ENCODE results near the gene MBP. TPM values are rescaled to one million over a fixed set of nuclear protein-coding genes. Genes with fewer than 3 reads are reported as not detected.

The MBP gene
- total and polyA plus RNA-seq, 2 of the 4 experiments (the other 2 are of a cell fraction), result 0.72 to 0.90 TPM

DNA sequence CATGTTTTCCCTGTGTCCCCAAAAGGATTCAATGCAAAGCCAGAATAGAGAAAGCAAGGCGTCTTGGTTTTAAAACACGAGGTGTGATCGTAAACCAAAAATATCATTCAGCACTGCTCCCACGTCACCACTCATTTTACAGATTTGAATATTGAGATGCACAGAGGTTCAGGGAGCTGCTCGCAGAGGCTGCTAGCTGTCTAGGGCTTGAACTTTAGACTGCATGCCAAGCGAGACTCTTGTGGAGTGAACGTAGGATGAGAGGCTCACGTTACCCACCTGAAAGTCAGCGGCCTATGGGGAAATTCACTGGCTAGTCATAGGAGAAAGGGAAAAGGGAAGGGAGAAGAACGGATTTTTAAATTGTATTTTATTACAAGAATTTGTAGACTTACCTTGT is 130.1 kb downstream of the MBP start:
- Histone ChIP-seq H3K14ac (replicated peaks; ENCODE audit: low read depth, low read length) (no peak overlapping the region), H2AFZ (replicated peaks; ENCODE audit: low read length, poor library complexity) (no peak overlapping the region), H3K27ac (ENCODE audit: insufficient read depth, low read length) (no peak overlapping the region), H3K9me3 (ENCODE audit: control insufficient read depth, insufficient read depth, low read length) (no peaks in the 10 kb centered on the region), H4K5ac (ENCODE audit: low read depth, low read length) (no peak overlapping the region), H3K79me1 (ENCODE audit: low read depth in 1 of 2, low read length in 2 of 2) (no peaks in the 10 kb centered on the region), H3K56ac (ENCODE audit: extremely low read depth, insufficient read depth, low read length) (no peak overlapping the region), H3K4me3 (ENCODE audit: insufficient read depth, low read depth, low read length) (no peak overlapping the region), H3K9ac (ENCODE audit: low read depth, low read length) (no peak overlapping the region), H3K27me3 (ENCODE audit: control insufficient read depth, insufficient read depth, low read length) (peaks cover 5% of the 10 kb centered on the region), H2BK120ac (ENCODE audit: low read depth, low read length) (no peak overlapping the region), H2BK15ac (ENCODE audit: low read depth, low read length) (no peak overlapping the region), H3K4ac (ENCODE audit: low read depth, low read length) (no peak overlapping the region), H4K20me1 (ENCODE audit: insufficient read depth, low read length) (no peaks in the 10 kb centered on the region), H3K4me2 (ENCODE audit: low read depth, low read length) (no peak overlapping the region), H4K91ac (ENCODE audit: insufficient read depth, low read depth, low read length) (no peak overlapping the region), H3K9me1 (ENCODE audit: insufficient read depth, low read length) (no peaks in the 10 kb centered on the region), H2AK5ac (ENCODE audit: low read depth, low read length) (no peak overlapping the region), H3K18ac (ENCODE audit: low read depth, low read length) (no peak overlapping the region), H3K4me1 (ENCODE audit: control insufficient read depth, insufficient read depth, low read length) (peaks cover 2% of the 10 kb centered on the region; the same call in 1 of the 2 replicates), H2BK20ac (ENCODE audit: low read depth, low read length) (no peak overlapping the region), H3K36me3 (ENCODE audit: control insufficient read depth, insufficient read depth, low read length) (no peaks in the 10 kb centered on the region), H2BK5ac (ENCODE audit: low read depth, low read length, poor library complexity, severe bottlenecking) (no peak overlapping the region), H2AK9ac (replicated peaks; ENCODE audit: low read depth, low read length, poor library complexity) (no peak overlapping the region), H4K8ac (ENCODE audit: low read depth in 2 of 2, low read length in 2 of 2) (no peak overlapping the region), H3K23ac (ENCODE audit: low read depth, low read length) (no peak overlapping the region)
- no TSS peak for BruUV-seq (replicated peaks)
- ATAC-seq (ENCODE audit: low read depth), result no peak
- 88% methylated on average over 4 of the region's 10 CpGs; no CpG with 5 or more reads in 1 of the 2 experiments for WGBS, 2 experiments (ENCODE audit: extremely low coverage in 2 of 2, insufficient read length in 1 of 2)
- CTCF ChIA-PET, result interaction anchor here (0.8 kb wide), 1 partner anchor 526 kb away, joined by 3 read pairs; no protein-coding TSS in a partner anchor
- dilution Hi-C loops (cut with HindIII; ENCODE audit: low sequenced_read_pairs, unreplicated experiment), result no loop called here
- no peak for TF ChIP-seq CEBPB (IDR thresholded peaks at IDR 0.05; ENCODE audit: low read depth, low read length)
- TF ChIP-seq CHD1 (IDR thresholded peaks at IDR 0.05; ENCODE audit: low read depth, low read length), result no peak
- TF ChIP-seq, protein P1, sequence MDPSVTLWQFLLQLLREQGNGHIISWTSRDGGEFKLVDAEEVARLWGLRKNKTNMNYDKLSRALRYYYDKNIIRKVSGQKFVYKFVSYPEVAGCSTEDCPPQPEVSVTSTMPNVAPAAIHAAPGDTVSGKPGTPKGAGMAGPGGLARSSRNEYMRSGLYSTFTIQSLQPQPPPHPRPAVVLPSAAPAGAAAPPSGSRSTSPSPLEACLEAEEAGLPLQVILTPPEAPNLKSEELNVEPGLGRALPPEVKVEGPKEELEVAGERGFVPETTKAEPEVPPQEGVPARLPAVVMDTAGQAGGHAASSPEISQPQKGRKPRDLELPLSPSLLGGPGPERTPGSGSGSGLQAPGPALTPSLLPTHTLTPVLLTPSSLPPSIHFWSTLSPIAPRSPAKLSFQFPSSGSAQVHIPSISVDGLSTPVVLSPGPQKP (IDR thresholded peaks at IDR 0.05; ENCODE audit: borderline replicate concordance, low read depth, low read length), result no peak
- TF ChIP-seq RCOR1 (IDR thresholded peaks at IDR 0.05; ENCODE audit: insufficient replicate concordance, low read length), result no peak
- TF ChIP-seq MAZ (IDR thresholded peaks at IDR 0.05; ENCODE audit: borderline replicate concordance, low read depth, low read length), result no peak
- TF ChIP-seq SMC3 (IDR thresholded peaks at IDR 0.05; ENCODE audit: low read depth, low read length), result no peak
- no peak for TF ChIP-seq FOS (IDR thresholded peaks at IDR 0.05; ENCODE audit: low read depth, low read length)
- TF ChIP-seq, protein P2, sequence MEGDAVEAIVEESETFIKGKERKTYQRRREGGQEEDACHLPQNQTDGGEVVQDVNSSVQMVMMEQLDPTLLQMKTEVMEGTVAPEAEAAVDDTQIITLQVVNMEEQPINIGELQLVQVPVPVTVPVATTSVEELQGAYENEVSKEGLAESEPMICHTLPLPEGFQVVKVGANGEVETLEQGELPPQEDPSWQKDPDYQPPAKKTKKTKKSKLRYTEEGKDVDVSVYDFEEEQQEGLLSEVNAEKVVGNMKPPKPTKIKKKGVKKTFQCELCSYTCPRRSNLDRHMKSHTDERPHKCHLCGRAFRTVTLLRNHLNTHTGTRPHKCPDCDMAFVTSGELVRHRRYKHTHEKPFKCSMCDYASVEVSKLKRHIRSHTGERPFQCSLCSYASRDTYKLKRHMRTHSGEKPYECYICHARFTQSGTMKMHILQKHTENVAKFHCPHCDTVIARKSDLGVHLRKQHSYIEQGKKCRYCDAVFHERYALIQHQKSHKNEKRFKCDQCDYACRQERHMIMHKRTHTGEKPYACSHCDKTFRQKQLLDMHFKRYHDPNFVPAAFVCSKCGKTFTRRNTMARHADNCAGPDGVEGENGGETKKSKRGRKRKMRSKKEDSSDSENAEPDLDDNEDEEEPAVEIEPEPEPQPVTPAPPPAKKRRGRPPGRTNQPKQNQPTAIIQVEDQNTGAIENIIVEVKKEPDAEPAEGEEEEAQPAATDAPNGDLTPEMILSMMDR (conservative IDR thresholded peaks at IDR 0.05; ENCODE audit: low read depth, low read length), result no peak
- TF ChIP-seq RFX5 (IDR thresholded peaks at IDR 0.05; ENCODE audit: low read depth, low read length), result no peak
- TF ChIP-seq, protein P3, sequence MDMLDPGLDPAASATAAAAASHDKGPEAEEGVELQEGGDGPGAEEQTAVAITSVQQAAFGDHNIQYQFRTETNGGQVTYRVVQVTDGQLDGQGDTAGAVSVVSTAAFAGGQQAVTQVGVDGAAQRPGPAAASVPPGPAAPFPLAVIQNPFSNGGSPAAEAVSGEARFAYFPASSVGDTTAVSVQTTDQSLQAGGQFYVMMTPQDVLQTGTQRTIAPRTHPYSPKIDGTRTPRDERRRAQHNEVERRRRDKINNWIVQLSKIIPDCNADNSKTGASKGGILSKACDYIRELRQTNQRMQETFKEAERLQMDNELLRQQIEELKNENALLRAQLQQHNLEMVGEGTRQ (IDR thresholded peaks at IDR 0.05; ENCODE audit: low read depth, low read length), result no peak
- TF ChIP-seq RAD21 (IDR thresholded peaks at IDR 0.05; ENCODE audit: low read length), result no peak
- TF ChIP-seq MAFK (IDR thresholded peaks at IDR 0.05; ENCODE audit: low read depth, low read length), result no peak
- TF ChIP-seq NFE2L2 (IDR thresholded peaks at IDR 0.05; ENCODE audit: low read depth, low read length), result no peak
- no peak for TF ChIP-seq POLR2A (IDR thresholded peaks at IDR 0.05; ENCODE audit: low read depth, low read length)
- TF ChIP-seq MXI1 (IDR thresholded peaks at IDR 0.05; ENCODE audit: borderline replicate concordance, low read depth, low read length), result no peak
- intact Hi-C loops (cut with micrococcal nuclease), result no loop called here
- in situ Hi-C loops (cut with MboI; ENCODE audit: low sequenced_read_pairs), result loop anchor here (5.0 kb wide), 1 partner anchor 205 kb away; no protein-coding TSS in a partner anchor
- DNase-seq, result no peak
- POLR2A ChIA-PET (ENCODE audit: unreplicated experiment), result no interaction called here

Measured in IMR-90 (cell line).